ENCODE data around the gene GTF2F2. TPM values are rescaled to one million over a fixed set of nuclear protein-coding genes. Genes with fewer than 3 reads are reported as not detected.

Gene GTF2F2
- polyA plus RNA-seq, 2 of the 4 experiments (the other 2 are of a cell fraction) = 21.0 to 30.0 TPM

DNA sequence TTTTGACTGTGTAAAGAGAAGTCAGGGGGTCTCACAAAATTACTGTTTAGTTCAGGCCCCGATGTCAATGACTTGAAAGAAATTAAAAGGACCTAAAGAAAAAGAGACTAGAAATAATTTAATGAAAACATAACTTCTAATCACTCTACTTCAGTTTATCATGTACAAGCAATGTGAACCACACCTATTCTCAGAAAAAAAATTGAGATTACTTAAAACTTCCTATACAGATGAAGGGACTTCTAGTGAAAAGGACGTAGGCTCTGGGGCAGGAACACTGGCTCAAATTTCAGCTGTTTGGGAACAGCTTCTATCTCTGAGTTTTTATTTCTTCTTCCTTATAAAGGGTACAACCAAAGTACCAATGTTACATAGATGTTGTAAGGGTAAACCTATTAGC lies 182.7 kb downstream of the GTF2F2 start:
- no peak overlapping the region for H3K4me3 ChIP-seq
- WGBS (ENCODE audit: missing lambda C conversion rate) = 68% methylated on average over 2 of the region's 2 CpGs
- ChIA-PET CTCF (interaction anchor here (2.1 to 2.4 kb wide), 2 partner anchors 22 to 256 kb away, joined by 10 to 11 read pairs; no protein-coding TSS in a partner anchor), POLR2A (no interaction called here)
- FAIRE-seq (no peak), ATAC-seq (no peak), DNase-seq (ENCODE audit: low read depth in 1 of 2, low spot score in 1 of 2) (no peak)
- no peaks in the 10 kb centered on the region for H3K4me1 ChIP-seq
- H3K9me3 ChIP-seq = no peaks in the 10 kb centered on the region
- TF ChIP-seq ZNF302 (CRISPR knock-in tag; IDR thresholded peaks at IDR 0.05) = no peak
- H3K4me2 ChIP-seq = no peak overlapping the region
- H3K27ac ChIP-seq = no peak overlapping the region

DNA sequence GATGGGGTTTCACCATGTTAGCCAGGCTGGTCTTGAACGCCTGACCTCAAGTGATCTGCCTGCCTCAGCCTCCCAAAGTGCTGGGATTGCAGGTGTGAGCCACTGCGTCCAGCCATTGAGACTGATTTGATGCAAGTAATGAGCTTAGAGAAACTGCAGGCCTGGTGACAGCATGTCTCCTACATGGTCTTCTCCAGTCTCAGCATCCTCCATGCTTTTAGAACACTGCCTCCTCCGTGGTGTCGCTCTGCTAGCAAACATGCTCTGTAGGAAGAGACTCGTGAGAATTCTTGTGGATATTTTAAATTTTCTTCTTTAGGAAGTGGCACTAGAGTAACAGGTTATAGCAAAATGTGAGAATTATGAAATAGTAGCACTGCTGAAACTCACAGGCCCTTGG lies 183.6 kb downstream of the GTF2F2 start:
- FAIRE-seq (no peak), DNase-seq (ENCODE audit: low read depth in 1 of 2, low spot score in 1 of 2) (no peak), ATAC-seq (no peak)
- no peaks in the 10 kb centered on the region for H3K9me3 ChIP-seq
- 87% methylated on average over 5 of the region's 5 CpGs for WGBS (ENCODE audit: missing lambda C conversion rate)
- no peak overlapping the region for H3K4me3 ChIP-seq
- ChIA-PET CTCF (interaction anchor here (0.6 to 6.7 kb wide), 4 partner anchors 15 to 257 kb away, joined by 3 to 61 read pairs (median 10); no protein-coding TSS in a partner anchor), POLR2A (no interaction called here)
- no peaks in the 10 kb centered on the region for H3K4me1 ChIP-seq
- H3K4me2 ChIP-seq = no peak overlapping the region
- no peak for TF ChIP-seq NR3C1 (IDR thresholded peaks at IDR 0.05)
- TF ChIP-seq KDM1A (IDR thresholded peaks at IDR 0.05; ENCODE audit: low read depth) = no peak
- TF ChIP-seq EHMT2 (IDR thresholded peaks at IDR 0.05; ENCODE audit: low read depth) = no peak
- TF ChIP-seq CBX2 (IDR thresholded peaks at IDR 0.05; ENCODE audit: borderline replicate concordance, low read depth) = no peak
- TF ChIP-seq MAX (IDR thresholded peaks at IDR 0.05) = no peak
- no peak for TF ChIP-seq NFE2L2 (conservative IDR thresholded peaks at IDR 0.05; ENCODE audit: low read length)
- TF ChIP-seq CBX8 (IDR thresholded peaks at IDR 0.05) = no peak
- no peak for TF ChIP-seq HOXA7 (CRISPR knock-in tag; IDR thresholded peaks at IDR 0.05)
- no peak for TF ChIP-seq ZNF302 (CRISPR knock-in tag; IDR thresholded peaks at IDR 0.05)
- TF ChIP-seq PHF8 (IDR thresholded peaks at IDR 0.05; ENCODE audit: borderline replicate concordance, low read depth) = no peak
- TF ChIP-seq ZFP36 (IDR thresholded peaks at IDR 0.05; ENCODE audit: borderline replicate concordance, partially characterized antibody) = no peak
- TF ChIP-seq CHD2 (IDR thresholded peaks at IDR 0.05; ENCODE audit: low read length, partially characterized antibody) = no peak
- no peak for TF ChIP-seq PBX3 (IDR thresholded peaks at IDR 0.05)
- TF ChIP-seq ESRRA (IDR thresholded peaks at IDR 0.05; ENCODE audit: borderline replicate concordance, low read length) = no peak
- no peak for TF ChIP-seq HES2 (IDR thresholded peaks at IDR 0.05)
- TF ChIP-seq ATOH8 (CRISPR knock-in tag; IDR thresholded peaks at IDR 0.05; ENCODE audit: low read depth) = no peak
- TF ChIP-seq HMGXB4 (CRISPR knock-in tag; IDR thresholded peaks at IDR 0.05; ENCODE audit: borderline replicate concordance) = no peak
- H3K27ac ChIP-seq = no peak overlapping the region

- H3K9me3 ChIP-seq = no peaks in the 10 kb centered on the region
- ATAC-seq (no peak), FAIRE-seq (no peak), DNase-seq (ENCODE audit: low read depth in 1 of 2, low spot score in 1 of 2) (no peak)
- POLR2A ChIA-PET = no interaction called here
- CTCF ChIA-PET = interaction anchor here (1.4 to 6.7 kb wide), 2 partner anchors 24 to 257 kb away, joined by 4 to 61 read pairs; no protein-coding TSS in a partner anchor
- WGBS (ENCODE audit: missing lambda C conversion rate) = 70% methylated on average over 5 of the region's 5 CpGs
- H3K4me1 ChIP-seq = no peaks in the 10 kb centered on the region
- H3K4me2 ChIP-seq = no peak overlapping the region
- H3K27ac ChIP-seq = no peak overlapping the region
- no peak overlapping the region for H3K4me3 ChIP-seq
- TF ChIP-seq, protein P1, sequence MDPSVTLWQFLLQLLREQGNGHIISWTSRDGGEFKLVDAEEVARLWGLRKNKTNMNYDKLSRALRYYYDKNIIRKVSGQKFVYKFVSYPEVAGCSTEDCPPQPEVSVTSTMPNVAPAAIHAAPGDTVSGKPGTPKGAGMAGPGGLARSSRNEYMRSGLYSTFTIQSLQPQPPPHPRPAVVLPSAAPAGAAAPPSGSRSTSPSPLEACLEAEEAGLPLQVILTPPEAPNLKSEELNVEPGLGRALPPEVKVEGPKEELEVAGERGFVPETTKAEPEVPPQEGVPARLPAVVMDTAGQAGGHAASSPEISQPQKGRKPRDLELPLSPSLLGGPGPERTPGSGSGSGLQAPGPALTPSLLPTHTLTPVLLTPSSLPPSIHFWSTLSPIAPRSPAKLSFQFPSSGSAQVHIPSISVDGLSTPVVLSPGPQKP (IDR thresholded peaks at IDR 0.05; ENCODE audit: low read depth, low read length) = no peak
- TF ChIP-seq, protein P2, sequence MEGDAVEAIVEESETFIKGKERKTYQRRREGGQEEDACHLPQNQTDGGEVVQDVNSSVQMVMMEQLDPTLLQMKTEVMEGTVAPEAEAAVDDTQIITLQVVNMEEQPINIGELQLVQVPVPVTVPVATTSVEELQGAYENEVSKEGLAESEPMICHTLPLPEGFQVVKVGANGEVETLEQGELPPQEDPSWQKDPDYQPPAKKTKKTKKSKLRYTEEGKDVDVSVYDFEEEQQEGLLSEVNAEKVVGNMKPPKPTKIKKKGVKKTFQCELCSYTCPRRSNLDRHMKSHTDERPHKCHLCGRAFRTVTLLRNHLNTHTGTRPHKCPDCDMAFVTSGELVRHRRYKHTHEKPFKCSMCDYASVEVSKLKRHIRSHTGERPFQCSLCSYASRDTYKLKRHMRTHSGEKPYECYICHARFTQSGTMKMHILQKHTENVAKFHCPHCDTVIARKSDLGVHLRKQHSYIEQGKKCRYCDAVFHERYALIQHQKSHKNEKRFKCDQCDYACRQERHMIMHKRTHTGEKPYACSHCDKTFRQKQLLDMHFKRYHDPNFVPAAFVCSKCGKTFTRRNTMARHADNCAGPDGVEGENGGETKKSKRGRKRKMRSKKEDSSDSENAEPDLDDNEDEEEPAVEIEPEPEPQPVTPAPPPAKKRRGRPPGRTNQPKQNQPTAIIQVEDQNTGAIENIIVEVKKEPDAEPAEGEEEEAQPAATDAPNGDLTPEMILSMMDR (IDR thresholded peaks at IDR 0.05) = no peak
- no peak for TF ChIP-seq NR3C1 (IDR thresholded peaks at IDR 0.05)
- TF ChIP-seq HDAC2 (IDR thresholded peaks at IDR 0.05) = no peak
- no peak for TF ChIP-seq REST (IDR thresholded peaks at IDR 0.05)
- no peak for TF ChIP-seq FOSL2 (IDR thresholded peaks at IDR 0.05)
- no peak for TF ChIP-seq FOSL2 (CRISPR knock-in tag; IDR thresholded peaks at IDR 0.05)
These were observed 184.8 kb downstream of the GTF2F2 start for GRCh38 chr13:45305079-45305478.

Data from A549 (cell line).